Bronchus fibroblast of lung (primary cell): ENCODE measurements around the gene NOG. TPM values are rescaled to one million over a fixed set of nuclear protein-coding genes. Genes with fewer than 3 reads are reported as not detected.

ENCODE experiments used
- total RNA-seq: library from RNA; depleted of rRNA; stranded (reverse); fragments of >200 nt; gene quantifications from 2 replicates; pipeline ENCODE4 v1.2.3, GENCODE V29; 2015

NOG gene
- 0.30 and 0.50 TPM in 2 replicates for total RNA-seq

DNA sequence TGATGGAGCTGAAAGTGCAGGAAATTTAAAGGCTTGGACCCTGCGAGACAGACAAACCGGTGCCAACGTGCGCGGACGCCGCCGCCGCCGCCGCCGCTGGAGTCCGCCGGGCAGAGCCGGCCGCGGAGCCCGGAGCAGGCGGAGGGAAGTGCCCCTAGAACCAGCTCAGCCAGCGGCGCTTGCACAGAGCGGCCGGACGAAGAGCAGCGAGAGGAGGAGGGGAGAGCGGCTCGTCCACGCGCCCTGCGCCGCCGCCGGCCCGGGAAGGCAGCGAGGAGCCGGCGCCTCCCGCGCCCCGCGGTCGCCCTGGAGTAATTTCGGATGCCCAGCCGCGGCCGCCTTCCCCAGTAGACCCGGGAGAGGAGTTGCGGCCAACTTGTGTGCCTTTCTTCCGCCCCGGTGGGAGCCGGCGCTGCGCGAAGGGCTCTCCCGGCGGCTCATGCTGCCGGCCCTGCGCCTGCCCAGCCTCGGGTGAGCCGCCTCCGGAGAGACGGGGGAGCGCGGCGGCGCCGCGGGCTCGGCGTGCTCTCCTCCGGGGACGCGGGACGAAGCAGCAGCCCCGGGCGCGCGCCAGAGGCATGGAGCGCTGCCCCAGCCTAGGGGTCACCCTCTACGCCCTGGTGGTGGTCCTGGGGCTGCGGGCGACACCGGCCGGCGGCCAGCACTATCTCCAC, at the start of gene NOG:
TSS of gene NOG (plus strand) at position 54 of the 674 bp plus-strand sequence. CDS start at position 579, 525 bp downstream.

Other genes starting within 250 kb of the NOG start
- gene C17orf67, start 240.2 kb downstream of the NOG start, total RNA-seq = 1.0 and 1.3 TPM in 2 replicates
- gene DGKE, start 240.5 kb downstream of the NOG start, total RNA-seq = 1.2 and 2.2 TPM in 2 replicates